NCI-H345 treated with DMSO at 0.1 percent for 48 hours (cell line): ENCODE data around the gene WTIP.
"Not testable (repeated sequence)": the region's sequence is repeated elsewhere in the genome, so short reads cannot be mapped to it uniquely, and the experiment has no call there.

ENCODE experiments used
- DNase-seq: peaks from one replicate; lab custom pipeline; 2025; ENCODE audit not compliant: unreplicated experiment; lab: John Stamatoyannopoulos, UW

Gene WTIP

DNA sequence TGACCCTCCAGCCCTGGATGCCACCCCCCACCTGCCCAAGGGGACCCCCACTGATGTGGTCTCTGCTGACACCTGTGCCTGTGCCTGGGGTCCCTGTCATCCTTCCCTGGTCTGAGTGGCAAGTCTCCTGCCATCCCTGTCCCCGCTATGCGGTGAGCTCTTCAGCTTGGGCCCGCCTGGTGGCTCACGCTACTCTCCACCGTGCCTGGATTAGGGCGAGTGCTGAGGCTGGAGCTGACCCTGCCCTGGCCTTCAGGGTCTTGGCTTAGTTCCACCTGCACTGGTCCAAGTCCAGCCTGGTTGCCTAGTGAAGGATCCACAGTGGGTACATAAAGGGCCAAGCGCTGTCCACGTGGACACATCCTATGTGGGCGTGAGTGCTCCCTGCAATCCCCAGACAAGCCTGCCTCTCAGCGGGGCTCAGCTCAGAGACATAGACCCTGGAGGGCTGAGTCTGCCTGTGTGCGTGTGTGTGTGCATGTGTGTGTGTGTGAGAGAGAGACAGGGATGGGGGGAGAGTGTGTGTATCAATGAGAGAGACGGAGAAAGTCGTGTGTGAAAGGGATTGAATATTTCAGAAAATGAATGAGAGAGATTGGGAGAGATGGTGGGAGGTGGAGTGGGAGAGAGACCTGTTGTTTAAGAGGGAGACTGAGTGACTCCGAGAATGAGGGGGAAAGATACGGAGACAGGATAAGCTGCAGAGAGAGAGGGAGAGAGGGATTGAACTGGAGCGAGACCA is 22.1 kb downstream of the WTIP start:
- no peak for DNase-seq

DNA sequence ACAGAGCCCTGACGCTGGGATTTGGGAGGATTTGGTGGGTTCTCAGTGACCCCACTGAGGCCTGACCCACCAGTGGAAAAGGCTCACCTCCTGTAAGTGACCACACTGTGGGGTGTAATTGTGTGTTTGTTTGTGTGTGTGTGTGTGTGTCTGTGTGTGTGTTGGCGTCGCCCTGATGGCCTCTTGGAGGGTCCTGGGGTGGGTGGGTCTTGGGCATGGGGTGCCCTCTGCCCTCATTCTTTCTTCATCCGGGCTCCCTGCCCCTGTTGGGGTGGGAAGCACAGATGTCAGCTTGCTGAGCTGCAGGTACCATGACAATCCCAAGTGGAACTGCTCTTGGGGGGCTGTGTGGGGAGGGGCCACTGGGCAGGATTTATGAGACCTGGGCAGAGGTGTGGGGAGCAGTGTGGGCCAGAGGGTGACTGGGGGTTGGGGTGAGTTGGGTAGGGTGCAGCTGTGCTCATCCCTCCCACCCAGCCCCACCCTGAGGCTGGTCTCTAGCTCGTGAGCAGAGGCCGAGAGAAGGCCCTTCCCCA is 22.8 kb downstream of the WTIP start:
- DNase-seq, result no peak

DNA sequence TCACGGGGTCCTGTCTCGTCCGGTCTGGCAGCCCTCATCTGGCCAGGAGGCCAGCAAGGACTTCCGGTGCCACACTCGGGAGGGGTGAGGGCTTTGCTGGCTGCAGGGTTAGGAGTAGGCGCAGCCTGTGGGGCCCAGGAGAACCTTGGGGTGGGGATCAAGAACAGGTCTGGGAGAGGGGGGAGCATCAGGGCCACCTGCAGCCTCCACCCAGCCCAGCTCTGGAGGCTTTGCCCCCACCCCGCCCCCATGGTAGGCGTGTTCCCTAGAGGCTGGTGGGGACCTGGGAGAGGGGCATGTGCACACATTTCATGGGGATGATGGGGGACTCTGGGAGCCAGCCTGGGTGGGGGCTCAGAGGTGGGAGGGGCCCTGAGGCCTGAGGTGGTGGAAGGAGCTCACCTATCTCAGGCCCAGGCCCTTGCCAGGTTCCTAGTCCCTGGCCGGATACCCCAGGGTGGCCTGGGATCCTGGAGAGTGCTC is 23.3 kb downstream of the WTIP start:
- no peak for DNase-seq

DNA sequence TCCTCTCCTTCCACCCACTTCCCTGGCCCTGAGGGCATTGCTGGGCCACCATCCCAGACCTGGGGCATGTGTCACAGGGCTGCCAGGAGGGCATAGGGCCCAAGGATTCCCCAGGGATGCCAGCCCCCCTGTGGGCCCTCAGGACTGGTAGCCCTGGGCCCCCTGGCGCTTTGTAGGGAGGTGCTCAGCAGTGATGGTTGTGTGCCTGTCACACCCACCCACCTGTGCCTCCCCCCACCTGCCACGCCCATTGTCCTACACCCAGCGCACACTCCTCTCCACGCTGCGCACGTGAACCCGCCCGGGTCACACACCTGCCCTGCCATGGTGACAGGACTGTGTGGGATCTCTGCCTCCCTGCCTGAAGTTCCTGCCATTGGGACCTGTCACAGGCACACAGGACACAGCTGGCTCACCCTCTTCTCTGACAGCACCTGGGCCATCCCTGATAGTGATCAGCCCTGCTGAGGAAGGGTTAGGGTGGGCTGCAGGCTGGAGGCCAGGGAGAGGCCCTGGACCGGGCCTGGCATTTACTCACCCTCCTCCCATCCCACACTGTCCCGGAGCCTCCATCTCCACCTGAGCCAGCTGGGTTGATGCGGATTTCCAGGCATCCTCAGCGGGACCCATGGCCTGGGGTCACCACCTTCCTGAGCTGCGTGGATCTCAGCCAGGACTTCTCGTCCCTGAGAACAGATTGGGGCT is 23.9 kb downstream of the WTIP start:
- DNase-seq, result no peak

DNA sequence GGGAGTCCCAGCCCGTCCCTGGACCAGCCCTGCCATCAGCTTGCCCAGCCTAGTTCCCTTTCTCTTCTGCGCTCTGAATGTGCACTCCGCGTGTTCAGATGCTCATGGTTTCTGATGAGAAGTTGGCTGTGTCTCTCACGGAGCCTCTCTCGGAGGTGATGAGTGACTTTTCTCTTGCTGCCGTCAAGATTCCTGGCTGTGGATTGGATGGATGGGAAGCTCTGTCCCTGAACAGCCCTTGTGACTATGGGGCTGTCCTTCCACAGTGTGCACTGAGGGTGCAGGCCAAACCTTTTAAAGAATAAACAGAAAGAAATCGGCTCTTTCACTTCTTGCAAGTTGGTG is 24.4 kb downstream of the WTIP start:
- no peak for DNase-seq

DNA sequence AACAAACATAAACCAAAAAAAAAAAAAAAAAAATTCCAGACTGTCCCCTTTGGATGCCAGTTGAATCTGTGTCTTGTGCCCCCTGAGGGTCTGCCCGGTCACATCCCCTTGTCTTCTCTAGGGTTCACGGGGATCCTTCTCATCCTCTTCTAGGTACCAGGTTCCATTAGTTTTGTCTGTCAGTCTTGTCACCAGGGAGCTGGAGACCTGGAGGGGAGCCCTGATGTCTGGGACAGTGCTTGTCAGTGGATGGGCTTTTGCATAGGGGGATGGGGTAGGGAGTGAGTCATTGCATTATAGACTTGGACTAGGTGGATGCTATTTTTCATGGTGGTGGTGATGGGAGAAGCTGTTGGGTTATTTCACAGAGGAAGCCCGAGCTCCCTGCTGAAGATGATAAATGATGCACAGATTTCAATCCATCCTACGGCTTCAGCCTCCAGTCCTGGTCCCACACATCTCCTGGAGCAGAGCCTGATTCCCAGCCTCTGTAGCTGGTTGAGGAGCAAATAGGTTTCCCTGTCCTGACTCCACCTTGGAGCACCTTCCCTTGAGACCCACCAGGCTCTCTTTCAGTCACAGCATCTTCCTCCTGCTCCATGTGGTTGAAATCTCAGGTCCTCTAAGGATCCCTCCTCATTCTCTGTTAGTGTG is 26.0 kb downstream of the WTIP start:
- DNase-seq, result no peak

DNA sequence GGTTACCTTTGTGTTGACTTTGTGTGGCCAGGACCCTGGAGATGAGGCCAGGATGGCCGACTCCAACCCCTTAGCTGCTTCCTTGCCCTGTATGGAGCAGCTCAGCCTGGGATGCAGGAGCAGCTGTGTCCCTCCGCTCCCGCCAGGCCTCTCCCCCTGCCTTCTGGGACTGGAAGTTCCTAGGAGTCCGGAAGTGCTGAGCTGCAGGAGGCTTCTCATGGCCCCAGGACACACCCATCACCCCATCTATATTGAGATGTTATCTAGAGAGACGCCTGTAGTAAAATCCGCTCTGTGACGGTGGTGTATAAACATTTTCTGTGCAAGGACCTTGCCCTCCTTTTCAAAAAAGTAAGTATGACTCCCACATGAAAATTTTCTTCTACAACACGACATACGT is 27.0 kb downstream of the WTIP start:
- DNase-seq, result no peak

DNA sequence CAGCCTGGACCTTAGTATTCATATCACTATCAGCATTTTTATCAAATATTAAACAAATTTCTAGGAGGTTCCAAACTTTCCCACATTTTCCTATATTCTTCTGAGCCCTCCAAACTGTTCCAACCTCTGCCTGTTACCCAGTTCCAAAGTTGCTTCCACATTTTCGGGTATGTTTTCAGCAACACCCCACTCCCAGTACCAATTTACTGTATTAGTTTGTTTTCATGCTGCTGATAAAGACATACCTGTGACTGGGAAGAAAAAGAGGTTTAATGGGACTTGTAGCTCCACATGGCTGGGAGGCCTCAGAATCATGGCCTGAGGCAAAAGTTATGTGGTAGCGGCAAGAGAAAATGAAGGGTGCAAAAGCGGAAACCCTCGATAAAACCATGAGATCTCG is 29.3 kb downstream of the WTIP start:
- not testable (repeated sequence) for DNase-seq

DNA sequence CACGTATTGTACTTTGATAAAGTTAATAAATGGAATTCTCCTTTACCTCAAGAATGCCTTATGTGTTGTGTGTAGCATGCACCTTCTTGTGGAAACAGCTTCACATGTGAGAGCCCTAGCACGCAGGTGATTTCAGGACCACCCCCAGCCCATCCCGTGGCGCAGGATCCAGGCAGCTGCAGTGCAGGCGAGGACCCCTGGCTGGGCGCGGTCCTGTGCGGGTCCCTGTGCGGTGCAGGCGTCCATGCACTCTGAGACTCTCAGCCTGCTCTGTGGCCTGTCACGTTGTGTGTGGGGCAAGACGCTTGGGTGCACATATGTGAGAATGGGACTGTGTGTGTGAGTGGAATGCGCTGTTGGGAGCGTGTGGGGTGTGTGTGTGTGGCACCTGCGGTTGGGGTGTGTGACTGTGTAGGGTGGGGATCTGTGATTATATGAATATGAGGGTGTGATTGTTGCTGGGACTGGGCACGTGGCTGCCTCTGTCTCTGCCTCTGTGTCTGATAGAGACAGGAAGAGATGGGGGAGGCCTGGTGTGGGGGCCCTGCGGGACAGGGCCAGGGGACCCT is 30.8 kb downstream of the WTIP start:
- DNase-seq, result no peak

DNA sequence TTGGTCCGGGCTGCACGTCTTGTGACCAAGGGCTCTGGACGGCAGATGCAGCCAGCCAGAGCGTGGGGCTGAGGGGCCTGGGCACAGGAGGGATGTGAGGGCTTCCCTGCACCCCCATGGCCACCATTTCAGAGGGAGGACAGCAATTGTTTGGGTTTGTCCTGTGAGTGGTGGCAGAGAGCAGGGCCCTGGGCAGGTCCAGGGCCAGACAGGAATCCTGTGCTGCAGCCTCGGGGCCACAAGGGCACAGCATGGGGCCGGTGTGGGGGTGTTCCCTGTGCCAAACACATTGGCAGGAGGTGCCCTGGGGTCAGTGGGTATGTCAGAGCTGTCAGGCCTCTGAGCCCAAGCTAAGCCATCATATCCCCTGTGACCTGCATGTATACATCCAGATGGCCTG is 32.2 kb downstream of the WTIP start:
- no peak for DNase-seq

DNA sequence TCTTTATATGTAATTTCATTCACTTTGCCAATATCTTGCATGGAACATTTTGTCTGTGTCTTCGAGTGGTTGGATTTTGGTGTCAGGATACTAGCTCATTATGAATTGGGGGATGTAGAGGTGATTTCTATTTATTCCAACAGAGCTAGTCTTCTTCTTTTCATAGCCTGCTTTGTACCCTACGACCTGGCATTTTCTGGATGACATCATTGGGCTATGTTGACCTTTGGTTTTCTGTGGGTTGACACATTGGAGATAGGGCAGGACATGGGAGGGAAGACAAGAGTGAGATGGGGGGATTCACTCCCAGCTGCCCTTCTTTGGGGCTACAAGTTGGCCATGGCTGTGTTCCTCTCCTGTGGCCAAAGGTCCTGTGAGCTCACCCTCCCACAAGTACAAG is 38.0 kb downstream of the WTIP start:
- no peak for DNase-seq

DNA sequence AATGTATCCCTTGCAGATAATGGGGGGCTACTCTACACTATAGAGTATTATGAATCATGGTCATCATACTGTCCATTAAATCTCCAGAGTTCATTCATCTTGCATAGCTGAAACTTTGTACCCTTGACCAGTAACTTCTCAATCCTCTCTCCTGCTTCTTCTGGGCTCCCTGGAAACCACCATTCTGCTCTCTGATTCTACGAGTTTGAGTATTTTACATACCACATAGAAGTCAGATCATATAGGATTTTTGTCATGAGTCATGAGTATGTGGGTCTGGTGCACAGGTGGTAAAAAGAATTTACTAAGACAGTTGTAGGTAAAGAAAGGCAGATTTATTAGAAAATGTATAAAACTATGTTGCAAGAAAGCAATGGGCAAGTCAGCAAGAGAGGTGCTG is 41.9 kb downstream of the WTIP start:
- DNase-seq, result no peak

DNA sequence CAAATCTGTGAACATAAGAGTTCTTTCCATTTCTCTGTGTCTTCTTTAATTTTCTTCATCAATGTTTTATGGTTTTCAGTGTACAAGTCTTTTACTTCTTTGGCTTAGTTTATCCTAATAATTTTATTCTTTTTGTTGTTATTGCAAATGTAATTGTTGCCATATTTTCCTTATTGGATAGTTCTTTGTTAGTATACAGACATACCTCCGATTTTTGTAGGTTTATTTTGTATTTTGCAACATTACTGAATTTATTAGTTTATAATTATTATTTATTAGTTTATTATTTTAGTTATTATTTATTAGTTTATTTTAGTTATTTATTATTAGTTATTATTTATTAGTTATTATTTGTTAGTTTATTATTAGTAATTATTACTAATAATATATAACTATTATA is 43.4 kb downstream of the WTIP start:
- DNase-seq, result no peak

DNA sequence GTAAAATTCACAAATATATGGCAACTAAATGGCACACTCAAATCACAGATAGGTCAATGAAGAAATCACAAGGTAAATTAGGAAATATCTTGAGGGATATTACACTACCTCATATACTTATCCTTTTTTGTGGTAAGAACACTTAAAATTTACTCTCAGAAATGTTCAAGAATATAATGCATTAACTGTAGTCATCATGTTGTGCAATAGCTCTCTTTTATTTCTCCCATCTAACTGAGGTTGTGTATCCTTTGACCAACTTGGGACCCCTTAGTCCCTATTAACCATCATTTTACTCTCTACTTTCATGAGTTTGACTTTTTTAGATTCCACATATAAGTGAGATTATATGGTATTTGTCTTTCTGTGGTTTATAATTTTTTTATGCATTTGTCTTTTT is 52.6 kb downstream of the WTIP start:
- no peak for DNase-seq

DNA sequence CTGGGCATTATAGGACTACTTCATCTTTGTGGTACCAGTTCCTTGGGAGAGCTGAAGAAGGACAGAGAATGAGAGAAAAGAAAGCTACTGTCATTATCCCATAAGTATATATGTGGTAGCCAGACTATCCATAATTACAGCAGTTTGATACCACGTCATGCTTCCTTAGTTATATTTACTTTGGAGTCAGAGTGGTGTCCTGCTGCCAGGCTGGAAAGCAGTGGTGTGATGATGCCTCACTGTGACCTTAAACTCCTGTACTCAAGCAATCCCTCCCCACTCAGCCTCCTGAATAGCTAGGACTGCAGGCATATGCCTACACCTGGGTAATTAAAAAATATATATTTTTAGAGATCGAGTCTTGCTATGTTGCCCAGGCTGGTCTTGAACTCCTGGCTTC is 57.8 kb downstream of the WTIP start:
- no peak for DNase-seq

DNA sequence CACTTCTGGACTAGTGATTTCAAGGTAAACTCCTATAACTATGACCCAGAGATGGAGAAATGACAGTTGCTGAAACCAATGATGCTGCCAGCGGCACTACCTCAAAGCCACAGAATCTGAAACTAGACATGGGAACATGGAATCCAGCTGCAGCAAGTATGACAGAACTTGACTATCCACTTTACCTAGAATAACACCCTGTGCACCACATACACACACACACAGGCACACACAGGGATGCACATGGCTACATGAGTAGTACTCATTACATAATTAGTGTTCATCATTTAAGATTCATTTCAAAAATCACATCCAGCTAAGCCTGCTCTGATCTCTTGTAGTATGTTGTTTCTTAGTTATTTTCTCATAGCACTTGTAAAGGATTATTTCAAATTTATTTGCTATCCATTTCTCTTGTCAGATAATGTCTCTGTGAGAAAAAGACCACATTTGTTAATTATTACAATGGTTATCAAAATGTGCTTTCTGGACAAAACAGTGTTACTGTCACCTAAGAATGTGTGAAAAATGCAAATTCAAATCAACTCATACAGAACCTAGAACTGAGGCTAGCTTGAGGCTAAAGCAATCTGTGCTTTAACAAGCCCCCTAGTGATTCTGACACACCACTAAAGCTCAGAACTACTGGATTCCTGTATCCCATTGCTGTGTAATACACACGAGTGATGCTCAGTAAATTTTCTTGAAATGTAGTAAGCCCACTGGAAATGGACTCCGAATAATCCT is 59.4 kb downstream of the WTIP start:
- no peak for DNase-seq

DNA sequence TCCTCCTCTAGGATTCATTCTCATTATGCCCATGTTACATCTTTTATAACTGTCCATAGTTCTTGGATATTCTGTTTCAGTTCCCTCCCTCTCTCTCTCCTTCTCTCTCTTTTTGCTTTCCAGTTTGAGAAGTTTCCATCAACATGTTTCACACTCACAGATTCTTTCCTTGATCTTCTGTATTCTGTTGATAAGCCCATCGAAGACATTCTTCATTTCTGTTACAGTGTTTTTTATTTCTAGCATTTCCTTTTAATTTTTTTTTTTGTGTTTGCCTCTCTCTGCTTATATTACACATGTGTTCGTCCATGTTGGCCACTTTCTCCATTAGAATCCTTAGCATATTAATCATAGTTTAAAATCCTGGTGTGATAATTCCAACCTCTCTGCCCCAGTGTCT is 68.3 kb downstream of the WTIP start:
- no peak for DNase-seq

DNA sequence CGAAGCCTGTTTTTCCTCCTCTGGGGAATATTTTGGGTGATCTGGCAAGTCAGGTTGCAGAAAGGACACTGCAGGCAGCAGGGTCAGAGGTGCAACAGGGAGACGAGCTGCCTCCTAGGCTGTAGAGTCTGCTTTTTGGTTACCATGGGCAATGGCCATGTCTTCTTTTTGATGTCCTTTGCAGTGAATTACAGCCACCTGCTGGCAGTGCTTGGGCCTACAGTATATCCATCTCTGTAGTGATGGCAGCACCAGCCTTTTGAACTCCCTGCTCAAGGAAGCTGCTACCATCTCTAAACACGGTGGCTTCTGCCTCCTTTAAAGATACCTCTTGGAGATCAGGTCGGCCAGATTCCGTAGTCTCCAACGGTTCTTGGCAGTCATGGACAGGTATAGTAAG is 73.9 kb downstream of the WTIP start:
- no peak for DNase-seq

DNA sequence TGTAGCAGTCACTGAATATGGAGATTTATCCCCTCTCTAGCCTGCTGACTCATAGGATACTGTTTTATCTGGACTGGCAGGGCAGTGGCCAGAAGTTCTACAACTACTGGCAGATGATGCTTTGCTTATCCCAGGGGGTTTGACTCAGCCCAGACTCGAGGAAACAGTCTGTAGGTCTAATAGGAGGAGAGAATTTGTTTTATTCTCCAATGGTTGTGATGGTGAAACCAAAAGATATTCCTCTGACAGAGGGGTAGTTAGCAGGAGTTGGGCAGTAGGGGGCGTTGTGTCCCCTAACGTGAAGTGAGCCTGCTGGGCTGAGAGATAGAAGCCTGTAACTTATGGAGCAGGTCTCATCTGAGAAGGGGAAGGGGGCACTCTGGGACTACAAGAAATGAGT is 74.9 kb downstream of the WTIP start:
- no peak for DNase-seq

DNA sequence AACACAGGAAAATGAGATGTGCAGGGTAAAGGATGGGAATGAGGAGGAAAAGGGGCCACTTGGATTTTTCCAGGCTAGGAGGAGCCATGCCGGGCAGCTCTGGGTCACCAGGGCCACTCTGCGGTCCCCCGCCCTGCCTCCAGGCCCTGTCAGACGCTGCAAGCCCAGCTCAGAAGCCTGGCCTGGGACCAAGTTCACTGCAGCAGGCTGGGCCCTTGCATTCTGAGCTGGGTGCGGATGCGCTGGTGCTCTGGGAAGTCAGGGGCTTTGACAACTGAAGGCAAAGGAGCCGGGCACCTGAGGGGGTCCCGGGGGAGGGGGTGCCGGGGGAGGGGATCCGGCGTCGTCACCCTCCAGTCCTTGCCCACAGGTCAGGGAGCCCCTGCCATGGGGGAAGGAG is 77.5 kb downstream of the WTIP start:
- no peak for DNase-seq

DNA sequence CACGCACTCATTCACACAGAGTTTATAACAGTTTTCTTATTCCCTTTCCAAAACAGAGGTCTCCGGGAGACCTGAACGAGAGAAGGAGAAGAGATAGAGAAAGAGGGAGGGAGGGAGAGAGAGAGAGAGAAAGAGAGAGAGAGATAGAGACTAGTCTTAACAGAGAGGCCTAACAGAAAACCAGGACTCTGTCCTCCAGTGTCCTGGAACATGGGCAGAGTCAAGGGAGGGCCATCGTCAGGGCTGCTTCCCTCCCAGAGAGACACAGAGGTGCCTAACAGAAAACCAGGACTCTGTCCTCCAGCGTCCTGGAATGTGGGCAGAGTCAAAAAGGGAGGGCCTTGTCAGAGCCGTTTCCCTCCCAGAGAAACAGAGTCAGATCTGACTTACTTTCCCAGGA is 78.7 kb downstream of the WTIP start:
- no peak for DNase-seq
